ENCODE data around the gene PANX2. TPM values are rescaled to one million over a fixed set of nuclear protein-coding genes. Genes with fewer than 3 reads are reported as not detected.

Gene PANX2
- total and polyA plus RNA-seq, 2 of the 13 experiments (the other 11 are each of a cell fraction or from before 2014, with no cell fraction given), result 0.15 to 1.1 TPM

GRCh38 chr22:50200461-50201190 is 30.1 kb downstream of the PANX2 start, which contains the start of gene SELENOO (continued):
- TF ChIP-seq TAF1 (CRISPR knock-in tag; IDR thresholded peaks at IDR 0.05) (peak; percentile 28; the same call in 1 of the 2 replicates), MED8 (CRISPR knock-in tag; IDR thresholded peaks at IDR 0.05; ENCODE audit: insufficient replicate concordance) (no peak), ZNF646 (CRISPR knock-in tag; IDR thresholded peaks at IDR 0.05) (no peak), MTF2 (CRISPR knock-in tag; IDR thresholded peaks at IDR 0.05; ENCODE audit: borderline replicate concordance) (no peak), ZNF264 (CRISPR knock-in tag; IDR thresholded peaks at IDR 0.05) (no peak), PCBP1 (IDR thresholded peaks at IDR 0.05; ENCODE audit: borderline replicate concordance, low read depth, low read length) (0 out of 2 replicates have a peak, but pooled peaks have one; percentile 34), MLXIP (CRISPR knock-in tag; IDR thresholded peaks at IDR 0.05; ENCODE audit: borderline replicate concordance) (no peak), FIP1L1 (IDR thresholded peaks at IDR 0.05; ENCODE audit: borderline replicate concordance, insufficient read depth, low read depth, low read length) (no peak), DZIP1 (CRISPR knock-in tag; IDR thresholded peaks at IDR 0.05) (no peak), ZNF576 (CRISPR knock-in tag; IDR thresholded peaks at IDR 0.05) (no peak), KDM2A (CRISPR knock-in tag; IDR thresholded peaks at IDR 0.05; ENCODE audit: borderline replicate concordance, low read depth) (no peak), MLX (CRISPR knock-in tag; IDR thresholded peaks at IDR 0.05) (no peak), GATAD1 (CRISPR knock-in tag; IDR thresholded peaks at IDR 0.05) (peak; percentile 67), ZNF274 (CRISPR knock-in tag; IDR thresholded peaks at IDR 0.05) (no peak), ZNF891 (CRISPR knock-in tag; IDR thresholded peaks at IDR 0.05) (0 out of 2 replicates have a peak, but pooled peaks have one; percentile 9)

Measured in HepG2 (cell line).